Duodenal mucosa (tissue), 2 donors: ENCODE measurements around the gene MUC21.
A peak's percentile ranks its signal among the peaks of the same experiment; 100 is the strongest.
"Not testable (repeated sequence)": the region's sequence is repeated elsewhere in the genome, so short reads cannot be mapped to it uniquely, and the experiment has no call there.

Experiments
- H3K27ac ChIP-seq: one replicate; pipeline ENCODE4 v1.7.0; 2013; ENCODE audit warnings: low read depth, low read length
- H3K27me3 ChIP-seq, 2 donors: one replicate each; pipeline ENCODE4 v1.7.0; 2013; ENCODE audit warnings: low read length in 2 of 2, control low read depth in 1 of 2; ENCODE audit not compliant: insufficient read depth in 2 of 2, control insufficient read depth in 1 of 2
- H3K36me3 ChIP-seq, 2 donors: one replicate each; pipeline ENCODE4 v1.7.0; 2013; ENCODE audit warnings: low read length in 2 of 2, control low read depth in 1 of 2; ENCODE audit not compliant: insufficient read depth in 2 of 2, control insufficient read depth in 1 of 2
- H3K4me1 ChIP-seq, 2 donors: one replicate each; pipeline ENCODE4 v1.7.0; 2013; ENCODE audit warnings: low read length in 2 of 2, control low read depth in 1 of 2; ENCODE audit not compliant: insufficient read depth in 2 of 2, control insufficient read depth in 1 of 2
- H3K4me3 ChIP-seq, 2 donors: one replicate each; pipeline ENCODE4 v1.7.0; 2013; ENCODE audit warnings: low read length in 2 of 2, low read depth in 1 of 2
- H3K9ac ChIP-seq, 2 donors: one replicate each; pipeline ENCODE4 v1.7.0; 2013; ENCODE audit warnings: low read length in 2 of 2, low read depth in 1 of 2
- H3K9me3 ChIP-seq, 2 donors: one replicate each; pipeline ENCODE4 v1.7.0; 2013; ENCODE audit warnings: low read length in 2 of 2, control low read depth in 1 of 2; ENCODE audit not compliant: control insufficient read depth in 1 of 2

The MUC21 gene

DNA sequence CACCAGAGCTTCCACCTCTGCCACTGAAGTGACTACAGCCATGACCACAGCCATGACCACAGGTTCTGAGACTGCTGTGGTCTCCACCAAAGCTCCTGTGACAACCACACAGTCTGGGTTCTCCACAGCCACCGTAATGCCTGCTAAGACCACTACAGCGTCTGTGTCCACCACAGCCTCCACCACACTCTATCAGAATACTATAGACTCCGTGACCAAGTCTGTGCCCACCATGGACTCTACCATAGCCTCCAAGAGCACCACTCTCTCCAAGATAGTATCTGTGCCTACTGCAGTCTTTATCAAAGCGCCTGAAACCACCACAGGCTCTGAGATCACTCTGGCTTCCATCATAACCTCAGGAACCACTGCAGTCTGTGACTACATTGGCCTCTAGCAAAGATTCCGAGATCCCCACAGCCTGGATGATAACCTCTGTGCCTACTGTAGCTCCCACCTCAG lies 18.3 kb upstream of the MUC21 start:
- H3K27me3 ChIP-seq = peaks cover 0 to 7% of the 10 kb centered on the region in 2 donors
- no peak overlapping the region for H3K4me3 ChIP-seq
- no peaks in the 10 kb centered on the region for H3K36me3 ChIP-seq
- H3K4me1 ChIP-seq = no peaks in the 10 kb centered on the region
- H3K9me3 ChIP-seq = no peaks in the 10 kb centered on the region
- H3K9ac ChIP-seq = no peak overlapping the region
- no peak overlapping the region for H3K27ac ChIP-seq

DNA sequence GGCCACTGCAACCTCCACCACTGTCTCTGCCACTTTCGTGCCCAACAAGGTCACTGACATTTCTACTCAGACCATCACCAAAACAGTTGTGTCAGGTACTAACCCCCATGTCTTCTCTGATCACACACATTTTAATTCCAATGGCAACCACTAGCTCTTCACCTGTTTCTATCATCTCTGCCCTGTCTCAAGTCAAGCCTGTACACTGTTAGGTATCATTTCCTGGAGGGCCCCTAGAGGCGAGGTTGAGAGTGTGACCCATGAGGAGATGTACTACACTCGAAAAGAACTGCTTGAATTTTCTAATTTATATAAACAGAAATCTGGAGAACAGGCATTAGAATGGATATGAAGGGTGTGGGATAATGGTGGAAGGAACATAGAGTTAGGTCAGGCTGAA lies 17.4 kb upstream of the MUC21 start:
- Histone ChIP-seq H3K27ac (no peak overlapping the region), H3K9me3 (no peaks in the 10 kb centered on the region), H3K4me1 (no peaks in the 10 kb centered on the region), H3K9ac (no peak overlapping the region), H3K36me3 (no peaks in the 10 kb centered on the region), H3K27me3 (peaks cover 0 to 7% of the 10 kb centered on the region in 2 donors), H3K4me3 (no peak overlapping the region)

DNA sequence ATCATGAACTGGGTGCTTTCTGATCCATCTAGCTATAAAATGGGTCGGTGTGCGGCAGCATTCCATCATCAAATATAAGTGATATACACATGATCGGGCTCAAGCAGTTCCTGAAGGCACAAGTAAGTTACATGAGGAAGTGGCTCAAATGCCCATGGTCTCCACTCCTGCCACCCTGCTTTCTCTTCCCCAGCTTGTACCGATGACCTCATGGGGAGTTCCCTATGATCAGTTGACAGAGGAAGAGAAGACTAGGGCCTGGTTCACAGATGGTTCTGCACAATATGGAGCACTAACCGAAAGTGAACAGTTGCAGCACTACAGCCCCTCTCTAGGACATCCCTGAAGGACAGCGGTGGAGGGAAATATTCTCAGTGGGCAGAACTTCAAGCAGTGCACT lies 14.3 kb upstream of the MUC21 start:
- not testable (repeated sequence) for H3K36me3 ChIP-seq, H3K9me3 ChIP-seq, H3K4me3 ChIP-seq, H3K27ac ChIP-seq, H3K4me1 ChIP-seq, H3K9ac ChIP-seq, H3K27me3 ChIP-seq

DNA sequence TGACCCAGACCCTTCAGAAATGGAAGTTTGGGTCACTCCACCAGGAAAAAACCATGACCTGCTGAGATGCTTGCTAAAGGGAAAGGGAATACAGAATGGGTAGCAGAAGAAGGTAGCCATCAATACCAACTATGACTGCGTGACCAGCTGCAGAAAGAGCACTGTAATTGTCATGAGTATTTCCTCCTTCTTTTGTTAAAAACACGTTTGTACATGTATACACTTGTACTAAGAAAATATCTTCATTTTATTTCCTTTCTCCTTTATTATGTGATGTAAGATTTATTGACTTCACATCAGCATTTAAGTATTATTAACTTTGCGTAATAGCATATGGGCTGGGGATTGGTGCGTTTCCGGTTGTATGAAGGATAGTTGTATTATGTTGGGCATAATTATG lies 12.6 kb upstream of the MUC21 start:
- Histone ChIP-seq H3K27me3 (peaks cover 0 to 1% of the 10 kb centered on the region in 2 donors), H3K4me3 (no peak overlapping the region), H3K9ac (no peak overlapping the region), H3K36me3 (no peaks in the 10 kb centered on the region), H3K4me1 (no peaks in the 10 kb centered on the region), H3K9me3 (no peaks in the 10 kb centered on the region), H3K27ac (no peak overlapping the region)

DNA sequence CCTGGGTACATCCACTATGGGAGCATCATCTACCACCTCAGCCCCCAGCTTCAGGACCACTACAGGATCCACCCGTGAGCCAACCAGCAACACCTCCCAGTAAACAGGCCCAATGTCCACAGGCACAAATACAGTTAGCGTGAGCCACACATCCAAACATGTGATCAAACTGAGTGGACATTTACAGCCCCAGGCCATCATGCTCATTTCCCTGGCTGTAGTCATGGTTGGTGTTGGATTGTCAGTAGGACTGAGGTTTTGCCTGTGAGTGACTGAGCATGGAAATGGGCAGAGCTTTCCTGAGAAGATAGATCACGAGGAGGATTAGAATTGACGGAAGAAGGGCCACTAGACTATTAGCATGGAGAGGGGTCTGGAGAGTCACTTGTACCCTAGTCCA lies 10.7 kb upstream of the MUC21 start:
- H3K36me3 ChIP-seq = no peaks in the 10 kb centered on the region
- H3K4me3 ChIP-seq = no peak overlapping the region
- H3K9me3 ChIP-seq = no peaks in the 10 kb centered on the region
- H3K9ac ChIP-seq = no peak overlapping the region
- no peaks in the 10 kb centered on the region for H3K4me1 ChIP-seq
- no peak overlapping the region for H3K27ac ChIP-seq
- H3K27me3 ChIP-seq = no peaks in the 10 kb centered on the region

DNA sequence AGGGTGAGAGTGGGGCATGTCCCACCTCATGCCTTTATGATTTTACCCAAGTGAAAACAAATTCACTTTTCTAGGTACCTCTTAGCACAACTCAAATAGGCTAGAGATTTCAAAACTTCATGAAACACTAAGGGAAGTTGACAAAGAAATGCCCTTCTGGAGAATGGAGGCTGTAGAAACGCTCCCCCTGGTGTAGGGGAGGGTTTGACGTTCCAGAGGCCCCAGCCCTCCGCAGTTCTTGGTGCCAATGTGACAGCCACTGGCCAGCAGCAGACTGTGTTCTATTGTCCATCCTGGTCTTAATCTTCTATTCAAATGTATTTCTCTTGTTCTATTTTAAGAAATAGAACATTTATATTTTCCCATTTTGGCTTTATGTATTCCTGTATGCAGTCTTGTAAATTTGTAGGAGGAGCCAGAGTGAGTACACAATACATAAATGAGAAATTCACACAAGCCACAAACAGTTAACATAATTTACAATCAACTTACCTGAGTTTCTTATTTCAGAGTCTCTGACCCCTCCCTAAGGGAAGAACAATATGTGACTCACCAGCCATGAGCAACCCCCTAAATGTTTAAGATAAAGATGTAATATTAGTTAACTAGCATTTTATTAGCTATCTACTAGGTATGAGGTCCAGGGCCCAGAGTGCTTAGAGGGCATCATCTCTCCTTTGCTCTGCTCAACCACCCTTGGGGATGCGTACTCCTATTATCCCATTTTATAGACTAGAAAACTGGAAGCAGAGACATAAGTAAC lies 8.8 kb upstream of the MUC21 start:
- no peaks in the 10 kb centered on the region for H3K9me3 ChIP-seq

DNA sequence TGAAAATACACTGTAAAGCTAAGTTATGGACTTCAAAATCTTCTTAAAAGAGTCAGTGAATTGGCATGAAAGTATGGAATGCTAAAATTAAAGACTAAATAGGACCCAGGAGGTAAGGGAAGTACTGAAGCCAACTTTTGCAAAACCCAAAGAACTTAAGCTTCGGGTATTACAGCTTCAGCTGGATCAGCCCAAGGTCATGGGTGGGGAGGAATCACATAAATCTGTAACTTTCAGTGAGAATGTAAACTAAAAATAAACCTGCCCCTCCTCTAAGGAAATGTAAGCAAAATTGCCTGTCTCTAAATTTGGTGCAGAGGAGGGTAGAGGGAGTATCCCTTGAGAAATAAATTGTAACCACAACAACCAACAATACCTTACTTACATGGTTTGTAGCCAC lies 4.4 kb upstream of the MUC21 start:
- H3K9ac ChIP-seq = no peak overlapping the region
- peaks cover 5 to 8% of the 10 kb centered on the region in 2 donors for H3K4me1 ChIP-seq
- no peaks in the 10 kb centered on the region for H3K36me3 ChIP-seq
- no peak overlapping the region for H3K4me3 ChIP-seq
- no peak overlapping the region for H3K27ac ChIP-seq
- no peaks in the 10 kb centered on the region for H3K9me3 ChIP-seq
- H3K27me3 ChIP-seq = peaks cover 6 to 11% of the 10 kb centered on the region in 2 donors

More for the DNA sequence above, 8.8 kb upstream of the MUC21 start:
- Histone ChIP-seq H3K4me1 (no peaks in the 10 kb centered on the region), H3K36me3 (no peaks in the 10 kb centered on the region), H3K9ac (no peak overlapping the region), H3K27me3 (peaks cover 5 to 6% of the 10 kb centered on the region in 2 donors), H3K27ac (no peak overlapping the region), H3K4me3 (no peak overlapping the region)

DNA sequence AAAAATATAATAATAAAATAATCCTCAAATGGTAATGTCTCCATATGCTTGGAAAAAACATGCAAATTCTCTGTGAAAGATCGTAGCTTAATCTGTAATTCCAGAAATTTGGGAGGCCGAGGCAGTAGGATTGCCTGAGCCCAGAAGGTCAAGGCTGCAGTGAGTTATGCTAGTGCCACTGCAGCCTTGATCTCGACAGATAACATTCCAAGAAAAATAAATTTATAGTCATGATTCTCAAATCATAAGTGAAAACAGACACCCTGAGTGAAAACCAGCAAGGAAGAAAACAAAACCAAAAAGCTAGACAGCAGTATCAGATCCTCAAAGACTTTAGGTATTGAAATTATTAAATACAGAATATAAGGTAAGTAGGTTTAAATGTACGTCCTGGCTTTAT lies 3.8 kb upstream of the MUC21 start:
- Histone ChIP-seq H3K27me3 (peaks cover 6 to 11% of the 10 kb centered on the region in 2 donors), H3K27ac (no peak overlapping the region), H3K36me3 (no peaks in the 10 kb centered on the region), H3K4me1 (peaks cover 5 to 8% of the 10 kb centered on the region in 2 donors), H3K4me3 (no peak overlapping the region), H3K9me3 (no peaks in the 10 kb centered on the region), H3K9ac (no peak overlapping the region)

DNA sequence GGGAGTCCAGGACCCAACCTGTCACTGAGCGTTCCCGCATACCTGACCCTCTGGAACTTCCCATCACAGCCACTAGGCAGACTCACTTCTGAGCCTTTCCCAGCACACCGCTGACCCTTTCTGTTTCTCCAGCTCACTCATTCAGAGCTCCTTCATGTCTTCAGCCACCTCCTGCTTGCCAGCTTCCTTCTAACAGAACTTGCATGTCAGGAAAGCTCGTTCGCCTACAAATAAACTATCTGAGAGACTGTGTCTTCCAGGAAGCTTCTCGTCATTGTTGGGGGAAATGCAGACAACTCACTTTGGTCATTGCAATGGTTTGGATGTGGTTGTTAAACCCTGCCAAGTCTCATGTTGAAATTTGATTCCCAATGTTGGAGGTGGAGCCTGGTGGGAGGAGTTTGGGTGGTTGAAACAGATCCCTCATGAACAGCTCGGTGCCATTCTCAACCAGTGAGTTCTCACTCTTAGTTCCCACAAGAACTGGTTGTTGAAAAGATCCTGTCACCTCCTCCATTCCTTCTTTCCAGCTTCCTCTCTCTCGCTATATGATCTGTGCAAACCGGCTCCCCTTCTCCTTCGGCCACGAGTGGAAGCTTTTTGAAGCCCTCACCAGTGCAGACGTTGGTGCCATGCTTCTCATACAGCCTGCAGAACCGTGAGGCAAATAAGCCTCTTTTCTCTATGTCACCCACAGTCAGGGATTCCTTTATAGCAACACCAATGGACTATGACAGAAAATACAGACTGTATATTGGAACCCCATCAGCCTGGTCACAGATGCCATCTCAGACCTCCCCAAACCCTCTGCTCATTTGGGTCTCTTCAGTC lies 1.4 kb upstream of the MUC21 start:
- H3K4me1 ChIP-seq = peaks cover 5 to 8% of the 10 kb centered on the region in 2 donors
- peaks cover 6 to 11% of the 10 kb centered on the region in 2 donors for H3K27me3 ChIP-seq
- H3K4me3 ChIP-seq = peak overlapping the region; percentile 4
- no peaks in the 10 kb centered on the region for H3K9me3 ChIP-seq
- no peak overlapping the region for H3K27ac ChIP-seq
- H3K9ac ChIP-seq = no peak overlapping the region
- no peaks in the 10 kb centered on the region for H3K36me3 ChIP-seq

DNA sequence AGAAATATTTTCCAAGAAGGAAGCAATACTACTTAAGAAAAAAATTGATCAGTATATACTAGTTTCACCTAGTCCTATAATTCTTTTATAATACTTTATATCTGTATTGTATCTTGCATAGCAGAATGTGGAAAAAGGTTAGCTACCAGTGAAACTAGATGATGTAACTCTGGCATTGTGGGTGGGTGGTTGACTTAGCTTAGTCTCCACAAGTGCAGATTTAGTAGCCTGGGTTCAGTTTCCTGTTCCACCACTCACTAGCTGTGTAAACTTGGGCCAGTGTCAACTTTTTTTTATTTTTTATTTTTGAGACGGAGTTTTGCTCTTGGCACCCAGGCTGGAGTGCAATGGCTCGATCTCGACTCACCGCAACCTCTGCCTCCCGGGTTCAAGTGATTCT lies 2.0 kb downstream of the MUC21 start:
- no peak overlapping the region for H3K4me3 ChIP-seq
- H3K27ac ChIP-seq = no peak overlapping the region
- peaks cover 5 to 8% of the 10 kb centered on the region in 2 donors for H3K4me1 ChIP-seq
- H3K27me3 ChIP-seq = peaks cover 0 to 6% of the 10 kb centered on the region in 2 donors
- H3K9ac ChIP-seq = no peak overlapping the region
- H3K36me3 ChIP-seq = no peaks in the 10 kb centered on the region
- H3K9me3 ChIP-seq = no peaks in the 10 kb centered on the region
